Spleen (tissue), 7 donors: ENCODE measurements around the gene NT5DC2.

Experiments used
- CTCF ChIP-seq, 11 experiments: fragments of 200-600 bp in 7 of 11; fragments of 450-650 bp in 4 of 11; sonication (generic) in 4 of 11; IDR thresholded peaks in 8 of 11; conservative IDR thresholded peaks in 3 of 11; 1 replicate in 7 of 11; 2 replicates in 4 of 11; pipeline versions ENCODE4 v1.4.0 to v1.8.0; 2016 to 2021; ENCODE audit warnings: antibody characterized with exemption in 11 of 11, inconsistent platforms in 4 of 11, mild to moderate bottlenecking in 1 of 11
- POLR2AphosphoS5 ChIP-seq, 3 donors: sonication (generic); formaldehyde crosslinking; IDR thresholded peaks; one replicate each; pipeline ENCODE4 v1.5.1; 2017; ENCODE audit warnings: antibody characterized with exemption in 3 of 3
- donor health status: DM: no; HTN: no; CAD: no; lungs with moderate emphysema.
- donor health status: DM: no; HTN: no; CAD: no.
- donor health status: DM: no; HTN: no; CAD: no.

DNA sequence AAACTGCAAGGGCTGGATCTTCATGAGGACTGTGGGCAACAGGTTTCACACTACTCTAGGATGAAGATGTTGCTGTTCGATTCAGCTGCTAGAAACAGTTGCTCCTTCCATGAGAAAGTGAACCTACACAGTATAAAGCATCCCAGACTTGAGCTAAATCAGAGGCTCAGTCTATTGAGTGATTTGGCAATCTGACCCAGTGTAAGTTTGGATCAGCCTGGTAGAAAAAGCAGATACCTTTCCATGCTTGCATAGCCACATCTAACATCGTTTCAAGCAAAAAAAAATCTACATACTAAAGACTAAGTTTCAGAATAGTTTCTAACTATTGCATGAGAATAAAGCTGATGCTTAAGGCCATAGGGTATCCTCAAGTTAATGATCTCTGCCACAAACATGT, 7.4 kb upstream of the NT5DC2 start:
- TF ChIP-seq CTCF (IDR thresholded peaks at IDR 0.05 in 8 of 11, conservative IDR thresholded peaks at IDR 0.05 in 3 of 11) (no peak), POLR2AphosphoS5 (IDR thresholded peaks at IDR 0.05) (no peak)
